ENCODE data around the gene TDRD3.

DNA sequence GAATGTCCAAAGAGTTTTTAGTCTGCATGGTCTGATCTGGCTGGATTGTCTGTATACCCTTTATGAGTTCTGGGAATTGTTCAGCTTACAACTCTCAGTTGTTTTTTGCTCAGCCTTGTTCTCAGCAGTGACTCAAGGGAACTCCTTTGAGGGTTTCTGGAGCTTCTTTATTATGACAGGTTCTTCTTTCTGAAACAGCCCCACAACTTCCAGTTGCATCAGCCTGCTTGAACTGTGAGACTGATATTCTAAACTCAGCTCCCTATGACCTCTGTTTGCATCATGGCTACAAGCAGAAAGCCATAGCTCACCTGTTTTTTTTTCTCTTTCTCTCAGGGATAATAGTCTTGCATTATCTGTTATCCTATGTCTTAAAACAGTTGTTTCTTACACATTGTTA, 85.0 kb downstream of the TDRD3 start:
- TF ChIP-seq EZH2 (IDR thresholded peaks at IDR 0.05; ENCODE audit: borderline replicate concordance, low read depth, low read length, severe bottlenecking), result no peak
- TF ChIP-seq, protein P1, sequence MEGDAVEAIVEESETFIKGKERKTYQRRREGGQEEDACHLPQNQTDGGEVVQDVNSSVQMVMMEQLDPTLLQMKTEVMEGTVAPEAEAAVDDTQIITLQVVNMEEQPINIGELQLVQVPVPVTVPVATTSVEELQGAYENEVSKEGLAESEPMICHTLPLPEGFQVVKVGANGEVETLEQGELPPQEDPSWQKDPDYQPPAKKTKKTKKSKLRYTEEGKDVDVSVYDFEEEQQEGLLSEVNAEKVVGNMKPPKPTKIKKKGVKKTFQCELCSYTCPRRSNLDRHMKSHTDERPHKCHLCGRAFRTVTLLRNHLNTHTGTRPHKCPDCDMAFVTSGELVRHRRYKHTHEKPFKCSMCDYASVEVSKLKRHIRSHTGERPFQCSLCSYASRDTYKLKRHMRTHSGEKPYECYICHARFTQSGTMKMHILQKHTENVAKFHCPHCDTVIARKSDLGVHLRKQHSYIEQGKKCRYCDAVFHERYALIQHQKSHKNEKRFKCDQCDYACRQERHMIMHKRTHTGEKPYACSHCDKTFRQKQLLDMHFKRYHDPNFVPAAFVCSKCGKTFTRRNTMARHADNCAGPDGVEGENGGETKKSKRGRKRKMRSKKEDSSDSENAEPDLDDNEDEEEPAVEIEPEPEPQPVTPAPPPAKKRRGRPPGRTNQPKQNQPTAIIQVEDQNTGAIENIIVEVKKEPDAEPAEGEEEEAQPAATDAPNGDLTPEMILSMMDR (IDR thresholded peaks at IDR 0.05; ENCODE audit: borderline replicate concordance, extremely low read depth, low read length, poor library complexity, severe bottlenecking), result no peak

Data from DND-41 (cell line).